GM23248 (cell line): ENCODE data around the gene KNTC1. TPM values are rescaled to one million over a fixed set of nuclear protein-coding genes. Genes with fewer than 3 reads are reported as not detected.
"Not testable (repeated sequence)": the region's sequence is repeated elsewhere in the genome, so short reads cannot be mapped to it uniquely, and the experiment has no call there.

Experiments
- DNase-seq: peaks from one replicate; pipeline ENCODE4 v3.0.0-alpha.2; 2015
- H2AFZ ChIP-seq: fragments of 200-600 bp; sonication (generic); 2 replicates; pipeline ENCODE4 v1.6.1; 2016; ENCODE audit warnings: antibody characterized with exemption
- H3F3A ChIP-seq: fragments of 200-600 bp; sonication (generic); 2 replicates; pipeline ENCODE4 v1.6.1; 2016; ENCODE audit warnings: mild to moderate bottlenecking, antibody characterized with exemption, mixed run types; ENCODE audit not compliant: insufficient read depth
- H3K27ac ChIP-seq: fragments of 200-600 bp; sonication (generic); 2 replicates; pipeline ENCODE4 v1.5.1; 2016; ENCODE audit warnings: mild to moderate bottlenecking
- H3K27me3 ChIP-seq: fragments of 200-600 bp; sonication (generic); replicated peaks from 2 replicates; pipeline ENCODE4 v1.6.1; 2016; ENCODE audit warnings: mild to moderate bottlenecking; ENCODE audit not compliant: insufficient read depth
- H3K36me3 ChIP-seq: fragments of 200-600 bp; sonication (generic); 2 replicates; pipeline ENCODE4 v1.6.1; 2016; ENCODE audit warnings: low read depth, mild to moderate bottlenecking
- H3K4me1 ChIP-seq: fragments of 200-600 bp; sonication (generic); 2 replicates; pipeline ENCODE4 v1.6.1; 2016; ENCODE audit warnings: mild to moderate bottlenecking; ENCODE audit not compliant: insufficient read depth
- H3K4me2 ChIP-seq: fragments of 200-600 bp; sonication (generic); one replicate; pipeline ENCODE4 v1.6.1; 2016; ENCODE audit warnings: mild to moderate bottlenecking; ENCODE audit not compliant: unreplicated experiment
- H3K4me3 ChIP-seq: fragments of 200-600 bp; sonication (generic); 2 replicates; pipeline ENCODE4 v1.5.1; 2016; ENCODE audit warnings: mild to moderate bottlenecking
- H3K79me2 ChIP-seq: fragments of 200-600 bp; sonication (generic); 2 replicates; pipeline ENCODE4 v1.6.1; 2016; ENCODE audit warnings: mild to moderate bottlenecking; ENCODE audit not compliant: insufficient read depth
- H3K9ac ChIP-seq: fragments of 200-600 bp; sonication (generic); 2 replicates; pipeline ENCODE4 v1.6.1; 2016; ENCODE audit warnings: mild to moderate bottlenecking
- H3K9me2 ChIP-seq: fragments of 200-600 bp; sonication (generic); 2 replicates; pipeline ENCODE4 v1.6.1; 2016; ENCODE audit warnings: mixed run types, mild to moderate bottlenecking, moderate library complexity; ENCODE audit not compliant: insufficient read depth
- H3K9me3 ChIP-seq: fragments of 200-600 bp; sonication (generic); one replicate; pipeline ENCODE4 v1.6.1; 2017; ENCODE audit warnings: low read depth
- H4K20me1 ChIP-seq: fragments of 200-600 bp; sonication (generic); 2 replicates; pipeline ENCODE4 v1.6.0; 2016; ENCODE audit not compliant: insufficient read depth
- EZH2 ChIP-seq: fragments of 200-600 bp; sonication (generic); IDR thresholded peaks from 2 replicates; pipeline ENCODE4 v1.6.1; 2018; ENCODE audit warnings: antibody characterized with exemption, mild to moderate bottlenecking; ENCODE audit not compliant: insufficient read depth, poor library complexity, severe bottlenecking
- EZH2phosphoT487 ChIP-seq: fragments of 200-600 bp; sonication (generic); IDR thresholded peaks from 2 replicates; pipeline ENCODE4 v1.6.1; 2018; ENCODE audit warnings: antibody characterized with exemption, moderate library complexity, mild to moderate bottlenecking, low read depth; ENCODE audit not compliant: insufficient read depth
- WGBS, 2 experiments: methylation state at CpG; one replicate each; pipeline ENCODE4 v1.1.6; 2015 to 2017; ENCODE audit warnings: low lambda C conversion rate in 2 of 2, low coverage in 1 of 2; ENCODE audit errors: missing lambda C conversion rate in 2 of 2; 5-methylcytosine and 5-hydroxymethylcytosine counted together
- in situ Hi-C: fragments of 300-500 bp; cut with MboI; formaldehyde crosslinking; loops from 2 replicates; pipeline ENCODE4 v1.15.0; 2020
- polyA plus RNA-seq: library from polyadenylated mRNA; unstranded; fragments of >200 nt; fragmentation: Nextera tagmentation; extraction: Ambion mirVana; gene quantifications from 2 replicates; pipeline ENCODE4 v1.2.1, GENCODE V29; 2016
- total RNA-seq: library from RNA; depleted of rRNA; stranded (reverse); fragments of >200 nt; shearing (Covaris generic); gene quantifications from 2 replicates; pipeline ENCODE4 v1.2.3, GENCODE V29; 2014

KNTC1 gene
- total and polyA plus RNA-seq, 2 experiments from 2014 or later: 8.1 to 15.5 TPM

GRCh38 chr12:122483969-122484368 lies 43.1 kb upstream of the KNTC1 start:
- H3K36me3 ChIP-seq: peaks cover 79% of the 10 kb centered on the region
- H3K79me2 ChIP-seq: peaks cover 36% of the 10 kb centered on the region
- H3K4me3 ChIP-seq: no peak overlapping the region
- no peaks in the 10 kb centered on the region for H4K20me1 ChIP-seq
- 96 to 97% methylated on average over 5 of the region's 5 CpGs for WGBS, 2 experiments
- no peak overlapping the region for H3K27ac ChIP-seq
- H3F3A ChIP-seq: 0 out of 2 replicates have a peak, but pooled peaks cover 7% of the 10 kb centered on the region
- no peak overlapping the region for H2AFZ ChIP-seq
- no peaks in the 10 kb centered on the region for H3K4me1 ChIP-seq
- no peaks in the 10 kb centered on the region for H3K27me3 ChIP-seq
- no peak for DNase-seq
- TF ChIP-seq EZH2phosphoT487: no peak
- no peaks in the 10 kb centered on the region for H3K9me3 ChIP-seq
- in situ Hi-C loops: no loop called here
- H3K9me2 ChIP-seq: no peaks in the 10 kb centered on the region
- no peak overlapping the region for H3K9ac ChIP-seq
- H3K4me2 ChIP-seq: no peak overlapping the region

GRCh38 chr12:122484385-122484784 lies 42.7 kb upstream of the KNTC1 start:
- Histone ChIP-seq H3K36me3 (peaks cover 79% of the 10 kb centered on the region), H3K79me2 (peaks cover 40% of the 10 kb centered on the region)
- H3K4me1 ChIP-seq, H2AFZ ChIP-seq, DNase-seq, H3K4me3 ChIP-seq, H3F3A ChIP-seq, H4K20me1 ChIP-seq, in situ Hi-C loops, H3K27me3 ChIP-seq, H3K9me3 ChIP-seq, H3K9ac ChIP-seq, H3K27ac ChIP-seq, H3K4me2 ChIP-seq, H3K9me2 ChIP-seq: not testable (repeated sequence)
- WGBS, 2 experiments: 93% methylated on average over 1 of the region's 1 CpG

- H3K9me2 ChIP-seq, H3F3A ChIP-seq, H3K4me3 ChIP-seq, in situ Hi-C loops, H2AFZ ChIP-seq, H3K9ac ChIP-seq, H3K27ac ChIP-seq, H3K4me2 ChIP-seq, H4K20me1 ChIP-seq, DNase-seq, H3K27me3 ChIP-seq, H3K4me1 ChIP-seq, H3K9me3 ChIP-seq: not testable (repeated sequence)
- Histone ChIP-seq H3K36me3 (peaks cover 76% of the 10 kb centered on the region), H3K79me2 (peaks cover 58% of the 10 kb centered on the region)
- WGBS, 2 experiments: 98 to 99% methylated on average over 5 to 6 of the region's 6 CpGs
Measured at GRCh38 chr12:122486360-122486759, 40.7 kb upstream of the KNTC1 start.

- Histone ChIP-seq H3K4me1 (no peaks in the 10 kb centered on the region), H3K9ac (no peak overlapping the region), H3K9me2 (no peaks in the 10 kb centered on the region), H4K20me1 (no peaks in the 10 kb centered on the region), H3F3A (0 out of 2 replicates have a peak, but pooled peaks cover 7% of the 10 kb centered on the region), H3K27ac (no peak overlapping the region), H3K4me2 (no peak overlapping the region), H3K27me3 (no peaks in the 10 kb centered on the region), H3K4me3 (no peak overlapping the region), H3K9me3 (no peaks in the 10 kb centered on the region), H2AFZ (no peak overlapping the region), H3K79me2 (peaks cover 62% of the 10 kb centered on the region), H3K36me3 (peaks cover 71% of the 10 kb centered on the region)
- TF ChIP-seq EZH2 (no peak), EZH2phosphoT487 (no peak)
- 93 to 94% methylated on average over 7 of the region's 7 CpGs for WGBS, 2 experiments
- in situ Hi-C loops: no loop called here
- DNase-seq: no peak
Measured at GRCh38 chr12:122486805-122487426, 40.1 kb upstream of the KNTC1 start.

GRCh38 chr12:122487807-122488206 lies 39.2 kb upstream of the KNTC1 start:
- H3K27ac ChIP-seq, H3K4me2 ChIP-seq, H4K20me1 ChIP-seq, H3K4me3 ChIP-seq, in situ Hi-C loops, H3K9me3 ChIP-seq, H3K4me1 ChIP-seq, H3K27me3 ChIP-seq, H2AFZ ChIP-seq, H3F3A ChIP-seq, DNase-seq, H3K9me2 ChIP-seq, H3K9ac ChIP-seq: not testable (repeated sequence)
- peaks cover 70% of the 10 kb centered on the region for H3K36me3 ChIP-seq
- 97 to 100% methylated on average over 3 of the region's 3 CpGs for WGBS, 2 experiments
- H3K79me2 ChIP-seq: peaks cover 71% of the 10 kb centered on the region
